Measurements from ENCODE around the gene ALDH3B1.

DNA sequence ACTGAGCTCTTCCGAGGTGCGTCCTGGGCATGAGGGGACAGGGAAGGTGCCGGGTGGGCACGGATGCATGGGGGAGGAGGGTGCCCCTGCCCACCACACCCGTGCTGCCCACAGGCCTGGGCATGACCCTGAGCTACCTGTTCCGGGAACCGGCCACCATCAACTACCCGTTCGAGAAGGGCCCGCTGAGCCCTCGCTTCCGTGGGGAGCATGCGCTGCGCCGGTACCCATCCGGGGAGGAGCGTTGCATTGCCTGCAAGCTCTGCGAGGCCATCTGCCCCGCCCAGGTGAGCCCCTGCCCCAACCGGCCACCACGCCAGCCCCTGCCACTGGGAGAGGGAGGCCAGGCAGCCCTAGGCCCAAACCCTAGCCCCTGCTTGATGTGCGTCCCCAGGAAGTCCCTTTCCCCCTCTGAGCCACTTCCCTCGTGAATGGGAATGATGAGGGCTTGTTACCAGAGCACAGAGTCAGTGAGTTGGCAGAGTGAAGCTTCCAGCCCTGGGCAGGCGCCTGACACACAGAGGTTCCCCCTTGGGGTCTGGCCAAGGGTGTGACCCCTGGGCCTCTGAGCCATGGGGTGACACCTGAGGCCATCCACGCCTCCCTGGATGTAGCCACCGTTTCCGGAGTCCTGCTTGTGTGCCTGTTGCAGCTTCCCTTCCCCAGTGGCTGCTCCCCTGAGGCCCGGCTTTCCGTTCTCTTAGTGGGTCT, 23.0 kb downstream of the ALDH3B1 start:
- TF ChIP-seq, protein P1, sequence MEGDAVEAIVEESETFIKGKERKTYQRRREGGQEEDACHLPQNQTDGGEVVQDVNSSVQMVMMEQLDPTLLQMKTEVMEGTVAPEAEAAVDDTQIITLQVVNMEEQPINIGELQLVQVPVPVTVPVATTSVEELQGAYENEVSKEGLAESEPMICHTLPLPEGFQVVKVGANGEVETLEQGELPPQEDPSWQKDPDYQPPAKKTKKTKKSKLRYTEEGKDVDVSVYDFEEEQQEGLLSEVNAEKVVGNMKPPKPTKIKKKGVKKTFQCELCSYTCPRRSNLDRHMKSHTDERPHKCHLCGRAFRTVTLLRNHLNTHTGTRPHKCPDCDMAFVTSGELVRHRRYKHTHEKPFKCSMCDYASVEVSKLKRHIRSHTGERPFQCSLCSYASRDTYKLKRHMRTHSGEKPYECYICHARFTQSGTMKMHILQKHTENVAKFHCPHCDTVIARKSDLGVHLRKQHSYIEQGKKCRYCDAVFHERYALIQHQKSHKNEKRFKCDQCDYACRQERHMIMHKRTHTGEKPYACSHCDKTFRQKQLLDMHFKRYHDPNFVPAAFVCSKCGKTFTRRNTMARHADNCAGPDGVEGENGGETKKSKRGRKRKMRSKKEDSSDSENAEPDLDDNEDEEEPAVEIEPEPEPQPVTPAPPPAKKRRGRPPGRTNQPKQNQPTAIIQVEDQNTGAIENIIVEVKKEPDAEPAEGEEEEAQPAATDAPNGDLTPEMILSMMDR (IDR thresholded peaks at IDR 0.05; ENCODE audit: low read depth, low read length), result no peak
- no peak for TF ChIP-seq EZH2phosphoT487 (IDR thresholded peaks at IDR 0.05; ENCODE audit: low read depth)
